GM19023 (cell line): ENCODE measurements around the gene HSPB1.
"Not testable (repeated sequence)": the region's sequence is repeated elsewhere in the genome, so short reads cannot be mapped to it uniquely, and the experiment has no call there.

ENCODE experiments used
- ATAC-seq: cut with Tn5 transposase; IDR thresholded peaks from one replicate; pipeline ENCODE4 v1.9.1; 2021; ENCODE audit warnings: mild to moderate bottlenecking, moderate library complexity; ENCODE audit not compliant: unreplicated experiment

Gene HSPB1

DNA sequence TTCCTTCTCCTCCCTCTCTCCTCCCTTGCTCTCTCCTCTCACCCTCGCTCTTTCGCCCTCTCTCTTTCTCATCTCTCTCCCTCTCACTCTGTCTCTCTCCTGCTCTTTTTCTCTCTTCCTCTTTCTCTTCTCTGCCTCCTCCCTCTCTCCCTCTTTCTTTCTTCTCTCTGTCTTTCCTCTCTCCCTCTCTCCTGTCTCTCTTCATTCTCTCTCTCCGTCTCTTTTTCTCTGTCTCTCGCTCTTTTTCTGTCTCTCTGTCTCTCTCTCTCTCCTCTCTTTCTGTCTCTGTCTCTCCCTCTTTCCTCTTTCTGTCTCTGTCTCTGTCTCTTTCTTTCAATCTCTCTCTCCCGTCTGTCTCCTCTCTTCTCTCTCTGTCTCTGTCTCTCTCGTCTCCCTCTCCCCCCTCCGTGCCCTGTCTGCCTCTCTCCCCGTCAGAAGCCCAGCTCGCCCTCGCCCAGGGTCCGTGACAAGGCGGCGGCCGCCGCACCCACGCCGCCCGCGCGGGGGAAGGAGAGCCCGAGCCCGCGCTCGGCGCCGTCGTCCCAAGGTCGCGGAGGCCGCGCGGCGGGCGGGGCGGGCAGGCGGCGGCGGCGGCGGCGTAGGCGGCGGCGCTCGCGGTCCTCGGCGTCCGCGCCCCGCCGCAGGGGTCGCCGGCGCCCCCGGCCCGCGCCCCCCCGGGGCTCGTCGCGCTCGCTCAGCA, 21.3 kb upstream of the HSPB1 start:
- ATAC-seq, result no peak

DNA sequence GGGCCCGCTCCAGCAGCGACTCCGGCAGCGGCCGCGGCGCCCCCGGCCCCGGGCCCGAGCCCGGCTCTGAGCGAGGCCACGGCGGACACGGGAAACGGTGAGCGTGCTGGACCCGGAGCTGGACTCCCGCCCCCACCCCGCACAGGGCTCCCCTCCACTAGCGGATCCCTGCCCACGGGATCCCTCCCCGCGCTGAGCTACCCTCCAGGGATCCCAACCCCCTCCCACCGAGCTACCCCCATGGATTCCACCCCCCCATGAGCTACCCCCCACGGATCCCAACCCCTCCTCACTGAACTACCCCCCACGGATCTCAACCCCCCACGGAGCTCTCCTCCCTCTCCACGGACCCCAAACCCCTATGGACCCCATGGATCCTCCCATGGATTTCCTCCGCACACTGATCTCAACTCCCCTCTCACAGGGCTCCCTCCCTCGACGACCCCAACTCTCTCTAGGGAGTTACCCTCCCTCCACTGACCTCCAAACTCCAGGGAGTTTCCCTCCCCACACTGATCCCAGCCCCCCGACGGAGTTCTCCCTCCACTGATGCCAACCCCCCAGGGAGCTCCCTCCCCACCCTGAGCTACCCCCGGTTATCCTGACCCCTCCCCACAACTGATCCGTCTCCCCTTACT, 20.6 kb upstream of the HSPB1 start:
- ATAC-seq, result no peak

DNA sequence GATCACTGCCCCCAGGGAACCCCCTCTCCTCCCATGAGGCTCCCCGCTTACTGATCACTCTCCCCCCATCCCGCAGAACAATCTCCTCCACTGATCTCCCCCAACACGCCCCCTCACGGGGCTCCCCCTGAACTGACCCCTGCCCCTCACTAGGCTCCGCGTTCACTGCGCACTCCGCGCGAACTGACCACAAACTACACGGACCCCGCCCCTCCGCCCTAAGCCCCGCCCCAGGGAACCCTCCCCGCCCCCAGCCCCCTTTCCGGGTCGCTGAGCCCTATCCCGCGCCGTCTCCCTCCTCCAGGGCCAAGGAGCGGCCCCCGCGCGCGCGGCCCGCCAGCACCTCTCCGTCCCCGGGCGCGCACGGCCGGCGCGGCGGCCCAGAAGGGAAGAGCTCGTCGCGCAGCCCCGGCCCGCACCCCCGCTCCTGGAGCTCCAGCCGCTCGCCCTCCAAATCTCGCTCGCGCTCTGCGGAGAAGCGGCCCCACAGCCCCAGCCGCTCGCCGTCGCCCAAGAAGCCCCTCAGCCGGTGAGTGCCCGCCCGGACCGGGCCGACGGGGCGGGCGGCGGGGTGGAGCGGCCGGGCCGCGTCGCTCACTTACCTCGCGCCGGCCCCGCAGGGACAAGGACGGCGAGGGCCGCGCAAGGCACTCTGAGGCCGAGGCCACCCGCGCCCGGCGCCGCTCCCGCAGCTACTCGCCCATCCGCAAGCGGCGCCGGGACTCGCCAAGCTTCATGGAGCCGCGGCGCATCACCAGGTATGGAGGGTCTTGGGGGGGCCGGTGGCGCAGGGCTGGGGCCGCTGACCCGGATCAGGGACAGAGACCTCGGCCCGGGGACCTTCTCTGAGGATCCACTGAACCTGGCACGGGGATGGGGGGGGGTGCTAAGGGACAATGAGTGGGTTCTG, 19.9 kb upstream of the HSPB1 start:
- no peak for ATAC-seq

DNA sequence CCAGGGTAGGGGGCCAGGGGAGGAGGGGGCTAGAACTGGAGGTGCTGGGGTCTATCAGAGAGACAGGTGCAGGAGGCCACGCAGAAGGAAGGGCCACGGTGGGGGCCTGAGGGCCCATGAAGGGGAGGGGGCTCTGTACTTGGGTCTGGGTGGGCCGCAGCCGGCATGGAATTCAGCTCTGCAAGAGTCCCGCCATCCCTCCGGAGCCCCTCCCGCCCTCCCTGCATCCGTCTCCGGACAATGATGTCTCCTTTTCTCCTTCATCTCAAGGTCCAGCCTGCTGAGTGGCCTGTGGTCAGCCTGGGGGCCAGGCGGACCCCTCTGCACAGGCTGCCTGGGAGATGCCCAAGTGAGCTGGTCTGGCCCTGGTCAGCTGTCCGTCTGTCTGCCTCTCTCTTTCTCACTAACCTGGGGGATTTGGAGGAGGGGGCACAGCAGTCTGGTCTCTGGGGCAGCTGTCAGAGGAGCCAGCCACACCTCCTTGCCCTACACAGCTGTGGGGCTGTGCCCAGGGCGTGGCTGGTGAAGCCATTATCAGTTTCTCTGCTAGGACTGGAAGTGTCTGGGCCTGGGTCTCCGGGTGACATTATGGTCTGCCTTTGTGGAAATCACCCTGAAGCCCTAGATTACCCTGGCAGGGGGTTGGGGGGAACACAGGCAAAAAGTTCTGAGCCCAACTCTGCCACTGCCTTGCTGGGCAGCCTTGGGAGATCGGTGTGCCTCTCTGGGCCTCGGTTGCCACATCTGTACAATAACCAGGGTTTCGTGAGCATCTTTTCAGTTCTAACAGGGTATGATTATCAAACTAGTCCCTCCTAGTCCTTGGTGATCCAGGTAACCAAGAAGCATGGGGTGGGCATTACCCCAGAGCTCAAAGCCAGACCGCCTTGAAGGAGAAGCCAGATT, 19.0 kb upstream of the HSPB1 start:
- no peak for ATAC-seq

DNA sequence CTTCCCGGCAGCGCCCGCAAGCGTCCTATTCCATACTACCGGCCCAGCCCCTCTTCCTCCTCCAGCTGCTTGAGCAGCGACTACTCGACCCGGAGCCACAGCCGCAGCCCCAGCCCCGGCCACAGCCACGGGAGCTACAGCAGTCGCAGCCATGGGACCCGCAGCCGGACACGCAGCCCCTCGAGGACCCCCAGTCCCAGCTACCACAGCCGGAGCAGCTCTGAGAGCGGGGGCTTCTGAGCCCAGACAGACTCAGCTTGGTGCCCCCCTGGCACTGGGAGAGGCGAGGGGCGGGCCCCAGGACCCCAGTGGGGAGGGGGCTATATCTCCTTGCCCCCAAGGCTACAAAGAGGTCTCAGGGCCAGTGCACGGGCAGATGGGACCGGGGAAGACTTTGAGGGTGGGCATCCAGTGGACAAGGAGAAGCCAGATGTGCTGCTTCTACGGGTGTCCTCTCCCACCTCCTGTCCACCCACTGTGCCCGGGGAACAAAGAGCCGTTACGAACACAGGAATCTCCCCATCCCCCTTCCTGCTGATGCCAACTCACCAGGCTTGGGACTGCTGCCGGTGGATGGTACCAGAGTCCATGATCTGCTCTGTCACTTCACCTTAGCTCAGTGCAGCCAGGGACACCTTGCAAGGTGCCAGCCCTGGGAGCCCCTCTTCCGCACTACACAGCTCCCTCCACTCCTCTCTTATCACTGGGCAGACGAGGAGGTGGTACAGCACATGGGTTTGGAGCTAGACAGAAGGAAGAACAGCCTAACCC, 16.7 kb upstream of the HSPB1 start:
- ATAC-seq, result no peak

DNA sequence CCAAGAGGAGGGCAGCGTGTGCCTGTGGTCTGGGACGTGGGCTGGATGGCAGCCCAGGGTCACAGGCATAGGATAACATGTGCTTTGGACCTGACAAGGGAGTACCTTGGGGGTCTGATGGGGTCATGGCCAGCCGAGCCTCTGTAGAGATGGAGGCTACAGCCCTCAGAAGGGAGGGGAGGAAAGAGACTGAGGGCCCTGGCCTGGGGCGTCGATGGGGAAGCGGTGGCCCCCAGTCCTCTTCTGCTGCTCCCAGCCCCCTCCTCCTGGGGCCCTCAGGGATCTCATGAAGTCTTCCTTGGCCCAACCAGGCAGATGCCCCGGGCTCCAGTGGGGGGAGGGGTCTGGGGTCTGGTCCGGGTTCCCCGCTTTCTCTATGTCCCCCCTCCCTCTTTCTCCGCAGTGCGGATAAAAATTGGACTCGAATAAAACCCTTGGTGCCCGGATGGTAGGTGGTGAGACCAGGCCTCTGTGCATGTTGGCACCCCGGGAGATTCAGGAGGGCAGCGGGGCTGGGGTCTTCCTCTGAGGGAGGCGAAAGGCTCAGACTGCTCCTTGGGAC, 15.6 kb upstream of the HSPB1 start:
- ATAC-seq, result no peak

DNA sequence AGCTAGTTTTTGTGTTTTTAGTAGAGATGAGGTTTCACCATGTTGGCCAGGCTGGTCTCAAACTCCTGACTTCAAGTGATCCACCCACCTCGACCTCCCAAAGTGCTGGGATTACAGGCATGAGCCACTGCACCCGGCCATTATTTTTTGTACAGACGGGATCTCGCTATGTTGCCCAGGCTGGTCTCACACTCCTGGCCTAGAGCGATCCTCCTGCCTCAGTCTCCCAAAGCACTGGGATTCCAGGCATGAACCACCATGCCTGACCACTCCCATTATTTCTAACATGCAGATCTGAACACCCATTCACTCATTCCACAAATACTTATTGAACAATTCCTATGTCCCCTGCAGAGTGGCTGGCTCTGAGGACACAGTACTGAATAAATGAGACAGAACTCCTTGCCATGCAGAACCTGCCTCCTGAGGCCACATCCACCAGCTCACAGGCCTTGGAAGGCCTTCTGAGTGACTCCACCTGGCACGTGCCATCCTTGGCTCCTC, 11.6 kb upstream of the HSPB1 start:
- not testable (repeated sequence) for ATAC-seq

DNA sequence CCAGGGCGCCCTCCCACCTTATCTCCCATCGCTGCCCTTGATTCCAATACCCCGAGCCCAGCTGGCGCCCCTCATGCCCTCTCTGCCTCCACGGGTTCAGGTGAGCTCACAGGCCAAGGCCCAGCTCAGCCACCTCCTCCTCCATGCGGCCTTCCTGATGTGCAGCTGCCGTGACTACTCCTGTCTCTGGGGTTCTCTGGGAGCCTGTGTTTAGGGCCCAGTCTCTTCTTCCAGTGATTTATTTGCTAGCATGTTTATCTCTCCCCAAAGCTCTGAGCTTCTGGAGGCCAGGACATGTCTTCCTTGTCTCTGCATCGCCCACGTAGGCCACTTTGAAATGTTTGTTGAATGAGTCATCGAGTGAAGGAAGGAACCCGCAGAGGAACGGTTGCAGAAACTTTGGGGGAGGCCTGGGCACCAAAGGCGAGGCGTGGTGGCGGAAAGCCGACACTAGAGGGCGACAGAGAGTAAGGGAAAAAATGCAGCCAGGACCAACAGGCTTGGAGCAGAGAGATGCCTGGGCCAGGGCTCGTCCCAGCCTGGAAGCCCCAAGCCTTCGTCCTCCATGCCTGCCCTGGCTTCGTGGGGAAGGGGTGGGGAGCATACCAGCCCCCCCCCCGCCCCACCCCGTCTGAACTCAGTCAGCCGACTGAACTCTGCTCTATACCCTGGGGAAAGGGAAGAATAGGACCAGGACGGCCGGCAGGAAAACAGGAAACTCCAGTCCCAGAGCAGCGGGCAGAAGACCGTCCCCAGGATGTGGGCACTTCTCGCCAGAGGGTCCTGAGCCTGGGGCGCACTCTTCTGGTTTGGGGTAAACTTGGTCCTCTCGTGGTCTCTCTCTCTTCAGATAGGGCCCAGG, 10.9 kb upstream of the HSPB1 start:
- ATAC-seq, result peak; percentile 81

DNA sequence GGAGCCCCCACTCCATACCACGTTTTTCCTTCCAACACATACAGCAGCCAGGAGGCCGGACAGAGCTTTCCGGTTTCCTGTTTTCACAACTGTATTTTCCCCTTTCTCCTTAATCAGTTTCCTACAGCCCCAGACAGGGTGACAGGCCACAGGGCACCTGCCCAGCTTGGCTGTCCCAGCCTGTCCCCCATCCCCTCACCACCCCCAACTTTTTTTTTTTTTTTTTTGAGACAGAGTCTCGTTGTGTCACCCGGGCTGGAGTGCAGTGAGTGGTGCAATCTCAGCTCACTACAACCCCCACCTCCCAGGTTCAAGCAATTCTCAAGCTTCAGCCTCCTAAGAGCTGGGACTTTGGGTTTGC, 10.3 kb upstream of the HSPB1 start:
- no peak for ATAC-seq

DNA sequence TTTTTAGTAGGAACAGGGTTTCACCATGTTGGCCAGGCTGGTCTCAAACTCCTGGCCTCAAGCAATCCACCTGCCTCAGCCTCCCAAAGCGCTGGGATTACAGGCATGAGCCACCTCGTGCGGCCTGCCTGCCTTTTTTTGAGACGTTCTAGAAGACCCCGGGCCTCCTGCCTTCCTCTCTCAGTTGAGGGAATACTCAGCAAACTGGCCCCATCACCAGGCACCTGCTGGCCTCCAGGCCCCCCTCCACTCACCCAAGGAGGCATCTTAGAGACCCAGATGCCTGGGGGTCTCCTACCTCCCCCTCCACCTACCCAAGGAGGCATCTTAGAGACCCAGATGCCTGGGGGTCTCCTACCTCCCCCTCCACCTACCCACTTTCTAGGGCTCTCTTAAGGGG, 9.6 kb upstream of the HSPB1 start:
- not testable (repeated sequence) for ATAC-seq

DNA sequence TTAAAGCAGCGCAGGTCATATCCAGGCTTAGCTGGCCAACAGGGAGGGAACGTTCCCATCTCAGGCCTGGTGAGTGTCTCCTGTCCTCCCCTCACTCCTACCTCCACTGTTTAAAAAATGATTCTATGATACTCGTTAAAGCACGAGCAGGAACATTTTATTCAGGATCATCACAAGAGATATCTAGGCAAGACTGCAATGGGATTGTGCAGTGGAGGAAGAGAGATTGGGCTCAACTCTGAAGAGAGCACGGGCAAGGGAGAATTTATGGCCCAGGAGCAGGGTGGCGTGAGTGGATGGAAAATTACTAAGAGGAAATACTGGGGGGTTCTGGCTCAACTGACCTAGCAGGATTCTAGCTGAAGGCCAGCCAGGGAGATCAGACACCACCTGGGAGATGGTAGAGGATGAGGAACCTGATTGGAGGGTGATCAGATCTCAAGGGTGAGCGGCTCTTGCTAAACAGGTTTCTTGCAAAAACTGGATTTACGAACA, 9.0 kb upstream of the HSPB1 start:
- ATAC-seq, result no peak

DNA sequence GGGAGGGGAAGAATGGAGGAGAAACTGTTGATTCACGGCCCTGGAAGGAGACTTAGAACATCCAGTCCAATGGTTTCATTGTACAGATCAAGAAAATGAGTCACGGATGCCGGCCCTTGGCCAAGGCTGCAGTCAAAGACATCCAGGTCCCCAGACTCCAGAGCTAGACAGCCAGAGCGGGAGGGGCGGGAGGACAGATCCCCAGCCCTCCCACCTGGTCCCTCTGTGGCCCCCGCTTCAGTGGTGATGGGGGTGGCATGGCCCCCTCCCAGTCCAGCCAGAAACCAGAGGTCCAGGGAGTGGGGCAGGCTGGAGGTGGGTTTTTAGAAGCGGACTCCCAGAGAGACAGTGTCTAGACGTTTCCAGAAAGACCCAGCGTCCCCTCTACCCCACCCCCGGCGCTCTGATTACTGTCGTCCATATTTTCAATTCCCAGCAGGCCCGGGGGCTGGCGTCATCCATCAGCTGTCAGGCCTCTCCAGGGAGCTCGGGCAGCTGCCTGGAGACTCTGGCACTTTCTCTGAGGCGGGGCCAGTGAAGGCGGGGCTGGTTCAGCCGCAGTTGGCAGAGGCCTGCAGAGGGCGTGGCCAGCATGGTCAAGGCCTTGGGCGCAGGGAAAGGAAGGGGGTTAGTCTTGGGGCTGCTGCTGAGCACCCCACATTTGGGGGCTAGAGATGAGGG, 8.0 kb upstream of the HSPB1 start:
- ATAC-seq, result peak; percentile 40

DNA sequence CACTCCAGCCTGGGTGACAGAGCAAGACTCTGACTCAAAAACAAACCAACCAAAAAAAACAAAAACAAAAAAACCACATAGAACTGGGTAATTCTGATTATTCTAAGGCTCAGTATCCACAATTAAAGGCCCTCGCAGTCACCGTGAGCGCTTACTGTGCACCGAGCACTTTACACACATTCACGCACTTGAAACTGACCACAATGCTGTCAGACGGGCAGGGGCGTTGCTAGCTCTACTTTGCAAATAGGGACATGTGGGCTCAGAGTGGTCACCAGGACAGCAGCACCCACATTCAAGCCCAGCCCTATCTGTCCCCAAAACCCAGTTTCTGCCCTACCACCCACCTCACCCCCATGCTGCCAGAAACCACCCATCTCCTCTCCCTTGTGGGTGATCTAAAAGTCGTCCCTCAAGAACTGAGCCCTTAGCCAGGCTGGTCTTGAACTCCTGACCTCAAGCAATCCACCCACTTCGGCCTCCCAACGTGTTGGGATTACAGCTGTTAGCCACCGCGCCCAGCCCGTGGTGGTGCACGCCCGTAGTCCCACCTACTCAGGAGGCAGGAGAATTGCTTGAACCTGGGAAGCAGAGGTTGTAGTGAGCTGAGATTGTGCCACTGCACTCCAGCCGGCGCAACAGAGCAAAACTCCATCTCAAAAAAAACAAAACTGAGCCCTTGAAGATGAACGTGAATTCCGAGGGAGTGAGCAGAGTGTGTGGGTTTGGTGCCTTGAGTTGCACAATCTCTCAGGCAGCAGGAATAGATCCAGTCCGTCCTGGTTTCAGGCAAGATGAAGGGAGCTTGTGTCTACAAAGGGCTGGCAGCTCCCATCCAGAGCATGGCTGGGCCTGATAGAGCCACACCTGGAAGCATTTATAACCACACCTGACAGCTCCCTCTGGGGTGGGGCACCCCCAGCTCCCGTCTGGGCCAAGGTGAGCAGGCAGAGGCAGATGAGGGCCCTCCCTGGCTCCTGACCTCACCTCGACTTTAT, 5.4 kb upstream of the HSPB1 start:
- ATAC-seq, result no peak

DNA sequence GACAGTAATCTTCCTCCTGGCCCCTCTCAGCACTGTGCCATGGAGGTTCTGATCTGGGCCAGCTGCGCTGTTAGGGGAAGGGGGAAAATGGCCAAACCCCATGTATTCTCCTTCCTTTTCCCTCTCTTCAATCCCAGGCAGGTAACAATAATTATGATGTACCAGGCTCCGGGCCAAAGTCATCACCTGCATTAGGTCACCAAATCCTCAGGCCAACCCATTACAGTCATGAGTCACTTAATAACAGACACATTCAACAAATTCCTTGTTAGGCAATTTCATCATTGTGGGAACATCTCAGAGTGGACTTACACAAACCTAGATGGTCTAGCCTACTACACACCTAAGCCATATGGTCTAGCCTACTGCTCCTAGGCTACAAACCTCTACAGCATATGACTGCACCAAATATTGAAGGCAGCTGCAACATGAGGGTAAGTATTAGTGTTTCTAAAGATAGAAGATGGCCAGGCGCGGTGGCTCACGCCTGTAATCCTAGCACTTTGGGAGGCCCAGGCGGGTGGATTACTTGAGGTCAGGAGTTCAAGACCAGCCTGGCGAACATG, 2.2 kb upstream of the HSPB1 start:
- ATAC-seq, result no peak

DNA sequence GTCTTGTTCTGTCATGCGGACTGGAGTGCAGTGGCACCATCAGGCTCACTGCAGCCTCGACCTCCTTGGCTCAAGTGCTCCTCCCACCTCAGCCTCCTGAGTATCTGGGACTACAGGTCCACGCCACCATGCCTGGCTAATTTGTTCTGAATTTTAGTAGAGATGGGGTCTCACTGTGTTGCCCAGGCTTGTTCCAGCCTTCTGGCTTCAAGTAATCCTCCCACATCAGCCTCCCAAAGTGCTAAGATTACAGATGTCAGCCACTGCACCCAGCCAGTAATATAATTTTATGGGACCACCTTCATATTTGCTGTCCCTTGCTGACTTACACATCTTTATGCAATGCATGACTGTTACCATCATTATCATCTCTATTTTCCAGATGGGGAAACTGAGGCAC, 1.5 kb upstream of the HSPB1 start:
- ATAC-seq, result no peak
